Erythroblast (primary cell): ENCODE measurements around the gene SNPH.

Experiments used
- DNase-seq, 2 experiments: peaks; one replicate each; lab custom pipeline; 2025; lab: John Stamatoyannopoulos, UW
- GATA1 ChIP-seq: IDR thresholded peaks from 2 replicates; pipeline ENCODE4 v1.6.1; 2011; ENCODE audit warnings: low read depth, mild to moderate bottlenecking, control low read depth, low read length, moderate library complexity
- POLR2A ChIP-seq: IDR thresholded peaks from 2 replicates; pipeline ENCODE4 v1.6.1; 2011; ENCODE audit warnings: mild to moderate bottlenecking, low read length

The SNPH gene

GRCh38 chr20:1287306-1287705 is 21.2 kb downstream of the SNPH start:
- TF ChIP-seq POLR2A (no peak), GATA1 (no peak)
- no peak for DNase-seq

DNA sequence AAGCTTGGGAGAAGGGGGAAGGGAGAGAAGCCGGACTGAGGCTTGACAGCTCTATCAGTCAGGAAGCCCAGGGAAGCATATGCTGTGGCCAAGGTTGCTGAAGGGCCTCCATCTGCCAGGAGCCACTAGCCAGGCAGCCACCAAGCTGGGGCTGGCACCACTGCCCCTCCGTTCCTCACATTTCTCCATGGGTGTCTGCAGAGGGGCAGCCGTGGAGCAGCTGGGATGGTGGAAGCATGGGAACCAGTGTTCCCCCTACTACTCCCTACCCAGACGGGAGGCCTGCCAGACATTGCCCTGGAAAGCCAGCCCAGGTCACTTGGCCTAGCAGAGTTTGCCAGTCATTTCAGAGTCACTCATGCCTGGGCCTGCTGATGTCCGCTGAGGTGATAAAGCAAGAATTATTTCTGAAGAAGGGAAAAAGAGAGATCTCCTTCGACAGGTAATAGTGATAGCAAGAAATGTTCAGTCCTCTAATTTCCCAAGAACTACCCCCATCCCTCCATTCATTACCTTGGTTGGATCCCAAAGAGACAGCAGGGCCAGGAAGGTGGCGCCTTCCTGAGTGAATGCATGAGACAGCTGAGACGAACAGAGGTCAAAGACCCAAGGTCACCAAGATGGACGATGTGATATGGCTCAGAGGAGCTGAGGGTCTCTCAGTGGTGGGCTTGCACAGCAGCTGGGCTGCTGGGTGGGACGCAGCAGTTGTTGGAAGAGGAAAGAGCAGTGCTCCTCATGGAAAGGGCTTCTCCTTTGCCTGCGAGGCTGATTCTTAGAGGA is 21.9 kb downstream of the SNPH start:
- DNase-seq = no peak
- TF ChIP-seq POLR2A (no peak), GATA1 (no peak)

- TF ChIP-seq GATA1 = no peak
- no peak for TF ChIP-seq POLR2A
- DNase-seq = no peak
Observed at GRCh38 chr20:1291191-1291741, 25.2 kb downstream of the SNPH start.

DNA sequence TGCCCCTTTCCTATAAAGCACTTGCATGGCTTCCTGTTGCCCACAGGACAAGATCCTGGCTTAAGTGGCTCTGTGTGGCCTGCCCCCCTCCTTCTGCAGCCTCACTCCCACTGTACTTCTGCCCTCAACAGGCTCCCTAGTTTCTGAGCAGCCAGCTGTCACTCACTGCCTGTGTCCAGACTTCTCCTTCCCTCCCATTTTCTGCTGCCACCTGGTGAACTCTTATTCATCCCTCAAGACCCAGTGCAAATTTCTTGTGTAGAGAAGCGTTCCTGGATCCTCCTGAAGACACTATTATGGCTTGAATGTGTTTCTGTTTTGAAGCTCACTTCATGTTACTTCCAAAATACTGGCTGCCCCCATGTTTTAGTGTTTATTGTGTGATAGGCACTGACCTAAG is 26.5 kb downstream of the SNPH start:
- no peak for DNase-seq
- no peak for TF ChIP-seq POLR2A
- TF ChIP-seq GATA1 = no peak

GRCh38 chr20:1293641-1294379 is 27.7 kb downstream of the SNPH start:
- no peak for TF ChIP-seq POLR2A
- no peak for TF ChIP-seq GATA1

GRCh38 chr20:1294497-1294896 is 28.4 kb downstream of the SNPH start:
- TF ChIP-seq GATA1 (no peak), POLR2A (no peak)
- DNase-seq = no peak

More at GRCh38 chr20:1293641-1294379, 27.7 kb downstream of the SNPH start:
- no peak for DNase-seq

- TF ChIP-seq GATA1 (no peak), POLR2A (no peak)
- DNase-seq = no peak
Observed at GRCh38 chr20:1295276-1295930, 29.3 kb downstream of the SNPH start.

DNA sequence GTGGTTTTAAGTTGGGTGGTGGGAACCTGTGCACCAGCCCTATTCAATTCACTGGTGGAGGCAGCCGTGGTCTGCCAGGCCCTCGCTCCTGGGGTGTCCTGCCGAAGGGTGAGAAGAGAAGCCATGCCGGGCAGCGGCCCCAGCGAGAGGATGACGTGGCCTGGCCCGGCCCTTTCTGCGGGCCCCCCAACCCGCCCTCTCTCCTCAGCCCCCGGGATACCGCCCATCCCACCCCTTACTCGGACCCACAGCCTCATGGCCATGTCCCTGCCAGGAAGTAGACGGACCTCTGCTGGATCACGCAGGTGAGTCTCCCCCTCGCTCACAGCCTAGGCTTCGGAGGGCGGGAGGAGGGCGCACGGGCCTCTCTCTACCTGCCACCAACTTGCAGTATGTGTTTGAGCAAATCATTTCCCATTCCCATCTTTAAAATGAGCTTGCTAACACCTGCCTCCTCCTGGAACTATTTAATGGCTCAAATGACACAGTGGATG is 30.1 kb downstream of the SNPH start:
- no peak for DNase-seq
- no peak for TF ChIP-seq GATA1
- no peak for TF ChIP-seq POLR2A

DNA sequence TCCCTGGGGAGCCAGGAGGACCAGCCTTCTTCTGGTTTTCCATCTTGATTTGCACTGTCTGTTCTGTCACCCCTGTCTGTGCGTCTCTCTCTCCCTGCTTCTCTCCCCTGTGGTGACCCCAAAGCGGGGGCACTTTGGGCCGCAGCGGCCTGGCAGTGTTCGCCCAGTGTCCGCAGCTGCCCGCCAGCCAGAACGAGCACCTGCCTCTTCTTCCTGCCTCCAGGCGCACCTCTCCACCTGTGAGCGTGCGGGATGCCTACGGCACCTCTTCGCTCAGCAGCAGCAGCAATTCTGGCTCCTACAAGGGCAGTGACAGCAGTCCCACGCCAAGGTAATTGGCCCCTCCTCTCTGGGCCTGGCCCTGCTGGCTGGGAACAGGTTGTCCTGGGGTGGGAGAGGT is 30.8 kb downstream of the SNPH start:
- TF ChIP-seq POLR2A (no peak), GATA1 (no peak)
- no peak for DNase-seq

- TF ChIP-seq POLR2A (no peak), GATA1 (no peak)
- DNase-seq = no peak
Observed at GRCh38 chr20:1297486-1297885, 31.4 kb downstream of the SNPH start.

GRCh38 chr20:1298166-1298565 is 32.1 kb downstream of the SNPH start:
- DNase-seq = no peak
- TF ChIP-seq GATA1 (no peak), POLR2A (no peak)

DNA sequence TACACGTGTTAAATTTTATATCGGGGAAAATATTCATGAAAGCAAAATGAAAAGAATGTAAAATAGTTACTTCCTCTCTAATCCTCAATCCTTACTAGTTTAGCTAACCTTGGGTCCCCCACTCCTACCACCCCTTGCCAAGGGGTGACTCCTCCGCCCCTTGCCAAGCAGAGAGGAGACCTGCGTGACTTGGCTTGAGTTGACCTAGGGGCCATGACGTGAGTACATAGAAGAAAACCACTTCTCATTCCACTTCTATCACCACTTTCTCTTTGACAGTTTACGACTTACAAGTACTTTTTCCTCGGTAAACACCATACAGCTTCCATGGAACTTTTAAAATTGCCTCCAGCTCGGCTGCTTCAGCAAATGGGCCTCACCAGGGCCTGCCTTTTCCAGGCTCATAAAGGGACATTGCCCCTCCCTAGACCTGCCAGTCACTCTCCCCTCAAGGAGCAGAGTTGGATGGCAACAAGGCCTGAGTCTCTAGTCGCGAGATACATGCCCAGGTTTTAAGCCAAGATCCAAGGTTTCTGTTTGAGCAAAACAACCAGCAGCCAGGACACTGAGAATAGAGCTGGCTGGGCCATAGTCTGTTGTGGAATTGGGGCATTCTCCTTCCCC is 32.9 kb downstream of the SNPH start:
- DNase-seq = no peak
- TF ChIP-seq GATA1 = no peak
- no peak for TF ChIP-seq POLR2A

GRCh38 chr20:1299522-1299921 is 33.4 kb downstream of the SNPH start:
- DNase-seq = peak; percentile 12 to 23
- TF ChIP-seq POLR2A = no peak
- TF ChIP-seq GATA1 = no peak
